Glutamatergic neuron (in vitro differentiated cells): ENCODE data around the gene NCF2. TPM values are rescaled to one million over a fixed set of nuclear protein-coding genes. Genes with fewer than 3 reads are reported as not detected.

Experiments used
- DNase-seq: peaks from one replicate; pipeline ENCODE4 v3.0.0; 2022
- H3K27ac Mint-ChIP-seq: one replicate; pipeline ENCODE4 v1.8.0; 2020; ENCODE audit warnings: mild to moderate bottlenecking, mixed read lengths, inconsistent platforms; ENCODE audit not compliant: unreplicated experiment
- H3K27me3 Mint-ChIP-seq: one replicate; pipeline ENCODE4 v1.8.0; 2020; ENCODE audit warnings: mild to moderate bottlenecking, moderate library complexity, mixed read lengths, inconsistent platforms; ENCODE audit not compliant: unreplicated experiment
- H3K36me3 Mint-ChIP-seq: one replicate; pipeline ENCODE4 v1.8.0; 2020; ENCODE audit warnings: mild to moderate bottlenecking, mixed read lengths, inconsistent platforms; ENCODE audit not compliant: unreplicated experiment
- H3K4me1 Mint-ChIP-seq: one replicate; pipeline ENCODE4 v1.8.0; 2020; ENCODE audit warnings: mild to moderate bottlenecking, low read depth, mixed read lengths, inconsistent platforms; ENCODE audit not compliant: unreplicated experiment
- H3K4me3 Mint-ChIP-seq: one replicate; pipeline ENCODE4 v1.8.0; 2020; ENCODE audit warnings: mild to moderate bottlenecking, mixed read lengths, inconsistent platforms; ENCODE audit not compliant: unreplicated experiment
- H3K9me3 Mint-ChIP-seq: one replicate; pipeline ENCODE4 v1.8.0; 2020; ENCODE audit warnings: mild to moderate bottlenecking, moderate library complexity, mixed read lengths, inconsistent platforms; ENCODE audit not compliant: unreplicated experiment
- CTCF ChIP-seq: fragments of 200-600 bp; sonication (generic); IDR thresholded peaks from one replicate; pipeline ENCODE4 v1.5.0; 2021; ENCODE audit not compliant: partially characterized antibody, unreplicated experiment
- total RNA-seq: library from RNA; stranded (reverse); fragmentation: NEBNext Ultra II Directional; extraction: Animal tissue kit (Norgen Biotek cat#: 25700); gene quantifications from one replicate; pipeline ENCODE4 v1.2.1, GENCODE V29; 2021; ENCODE audit not compliant: unreplicated experiment

The NCF2 gene
- total RNA-seq, 1 donor from 2014 or later: not detected

GRCh38 chr1:183635606-183636333 is 45.5 kb upstream of the NCF2 start, which contains the start of gene ARPC5:
Gene ARPC5 (minus strand): TSS chr1:183635783. CDS start chr1:183635659, 124 bp downstream.
- no peaks in the 10 kb centered on the region for H3K36me3 Mint-ChIP-seq
- peak; percentile 98 for DNase-seq
- H3K27me3 Mint-ChIP-seq: peaks cover 2% of the 10 kb centered on the region
- peak within 1 kb of the TSS; percentile 97 for H3K27ac Mint-ChIP-seq
- H3K4me3 Mint-ChIP-seq: peak within 1 kb of the TSS; percentile 100
- H3K4me1 Mint-ChIP-seq: peaks cover 22% of the 10 kb centered on the region
- TF ChIP-seq CTCF: no peak
- peaks cover 6% of the 10 kb centered on the region for H3K9me3 Mint-ChIP-seq

GRCh38 chr1:183635099-183635605 is 44.9 kb upstream of the NCF2 start:
- Mint-ChIP-seq H3K4me3 (peak overlapping the region; percentile 100), H3K4me1 (peaks cover 25% of the 10 kb centered on the region), H3K36me3 (no peaks in the 10 kb centered on the region), H3K27me3 (peaks cover 2% of the 10 kb centered on the region), H3K27ac (peak overlapping the region; percentile 97), H3K9me3 (peaks cover 6% of the 10 kb centered on the region)
- no peak for TF ChIP-seq CTCF
- DNase-seq: peak; percentile 58

- Mint-ChIP-seq H3K9me3 (peaks cover 6% of the 10 kb centered on the region), H3K27me3 (peaks cover 2% of the 10 kb centered on the region), H3K4me1 (peaks cover 25% of the 10 kb centered on the region), H3K4me3 (peak overlapping the region; percentile 98), H3K27ac (peak overlapping the region; percentile 82), H3K36me3 (no peaks in the 10 kb centered on the region)
- DNase-seq: no peak
- TF ChIP-seq CTCF: no peak
Observed at GRCh38 chr1:183634429-183635065, 44.3 kb upstream of the NCF2 start.

- no peaks in the 10 kb centered on the region for H3K36me3 Mint-ChIP-seq
- DNase-seq: no peak
- peak; percentile 74 for TF ChIP-seq CTCF
- peaks cover 6% of the 10 kb centered on the region for H3K9me3 Mint-ChIP-seq
- H3K4me1 Mint-ChIP-seq: peaks cover 25% of the 10 kb centered on the region
- H3K27ac Mint-ChIP-seq: no peak overlapping the region
- H3K4me3 Mint-ChIP-seq: peak overlapping the region; percentile 98
- peaks cover 2% of the 10 kb centered on the region for H3K27me3 Mint-ChIP-seq
Observed at GRCh38 chr1:183633676-183634343, 43.6 kb upstream of the NCF2 start.
